Measurements from ENCODE around the gene PIGW.

The PIGW gene

GRCh38 chr17:36509272-36509985 is 25.4 kb upstream of the PIGW start:
- no peaks in the 10 kb centered on the region for H3K79me2 ChIP-seq (ENCODE audit: insufficient read depth, low read depth)
- no peaks in the 10 kb centered on the region for H4K20me1 ChIP-seq (ENCODE audit: insufficient read depth)
- H3K36me3 ChIP-seq (ENCODE audit: insufficient read depth): no peaks in the 10 kb centered on the region
- no peak overlapping the region for H3K27ac ChIP-seq
- no peak overlapping the region for H3K9ac ChIP-seq
- no peak overlapping the region for H3K4me2 ChIP-seq
- no peak overlapping the region for H3K4me3 ChIP-seq (IDR thresholded peaks at IDR 0.05; ENCODE audit: insufficient read depth, low read depth, low read length)
- H3K27me3 ChIP-seq (ENCODE audit: insufficient read depth, low read depth): no peaks in the 10 kb centered on the region
- no peak overlapping the region for H2AFZ ChIP-seq (ENCODE audit: low read depth)
- TF ChIP-seq CTCF (conservative IDR thresholded peaks at IDR 0.05; ENCODE audit: low read depth, low read length): no peak
- no peaks in the 10 kb centered on the region for H3K4me1 ChIP-seq (ENCODE audit: low read depth, poor library complexity, severe bottlenecking)

GRCh38 chr17:36510636-36511035 is 24.2 kb upstream of the PIGW start:
- no peak for TF ChIP-seq CTCF (conservative IDR thresholded peaks at IDR 0.05; ENCODE audit: low read depth, low read length)
- no peak overlapping the region for H2AFZ ChIP-seq (ENCODE audit: low read depth)
- H3K27ac ChIP-seq: no peak overlapping the region
- H3K4me1 ChIP-seq (ENCODE audit: low read depth, poor library complexity, severe bottlenecking): no peaks in the 10 kb centered on the region
- no peak overlapping the region for H3K9ac ChIP-seq
- H3K79me2 ChIP-seq (ENCODE audit: insufficient read depth, low read depth): no peaks in the 10 kb centered on the region
- no peaks in the 10 kb centered on the region for H4K20me1 ChIP-seq (ENCODE audit: insufficient read depth)
- no peaks in the 10 kb centered on the region for H3K27me3 ChIP-seq (ENCODE audit: insufficient read depth, low read depth)
- no peak overlapping the region for H3K4me2 ChIP-seq
- H3K4me3 ChIP-seq (IDR thresholded peaks at IDR 0.05; ENCODE audit: insufficient read depth, low read depth, low read length): no peak overlapping the region
- H3K36me3 ChIP-seq (ENCODE audit: insufficient read depth): no peaks in the 10 kb centered on the region

- Histone ChIP-seq H3K27me3 (ENCODE audit: insufficient read depth, low read depth) (no peaks in the 10 kb centered on the region), H3K4me2 (no peak overlapping the region), H3K4me3 (IDR thresholded peaks at IDR 0.05; ENCODE audit: insufficient read depth, low read depth, low read length) (no peak overlapping the region), H2AFZ (ENCODE audit: low read depth) (no peak overlapping the region), H3K36me3 (ENCODE audit: insufficient read depth) (no peaks in the 10 kb centered on the region), H3K79me2 (ENCODE audit: insufficient read depth, low read depth) (no peaks in the 10 kb centered on the region), H3K27ac (no peak overlapping the region), H4K20me1 (ENCODE audit: insufficient read depth) (no peaks in the 10 kb centered on the region), H3K9ac (no peak overlapping the region), H3K4me1 (ENCODE audit: low read depth, poor library complexity, severe bottlenecking) (no peaks in the 10 kb centered on the region)
- no peak for TF ChIP-seq CTCF (conservative IDR thresholded peaks at IDR 0.05; ENCODE audit: low read depth, low read length)
Observed at GRCh38 chr17:36511216-36511615, 23.6 kb upstream of the PIGW start.

- no peak overlapping the region for H3K4me3 ChIP-seq (IDR thresholded peaks at IDR 0.05; ENCODE audit: insufficient read depth, low read depth, low read length)
- H2AFZ ChIP-seq (ENCODE audit: low read depth): no peak overlapping the region
- H4K20me1 ChIP-seq (ENCODE audit: insufficient read depth): no peaks in the 10 kb centered on the region
- H3K27me3 ChIP-seq (ENCODE audit: insufficient read depth, low read depth): no peaks in the 10 kb centered on the region
- no peak overlapping the region for H3K4me2 ChIP-seq
- H3K9ac ChIP-seq: no peak overlapping the region
- H3K36me3 ChIP-seq (ENCODE audit: insufficient read depth): no peaks in the 10 kb centered on the region
- no peak for TF ChIP-seq CTCF (conservative IDR thresholded peaks at IDR 0.05; ENCODE audit: low read depth, low read length)
- H3K27ac ChIP-seq: no peak overlapping the region
- no peaks in the 10 kb centered on the region for H3K4me1 ChIP-seq (ENCODE audit: low read depth, poor library complexity, severe bottlenecking)
- no peaks in the 10 kb centered on the region for H3K79me2 ChIP-seq (ENCODE audit: insufficient read depth, low read depth)
Observed at GRCh38 chr17:36512641-36513040, 22.1 kb upstream of the PIGW start.

Data from KMS-11 (cell line).